ENCODE results near the gene ATP6V0C. TPM values are rescaled to one million over a fixed set of nuclear protein-coding genes. Genes with fewer than 3 reads are reported as not detected.
"Not testable (repeated sequence)": the region's sequence is repeated elsewhere in the genome, so short reads cannot be mapped to it uniquely, and the experiment has no call there.

ATP6V0C gene
- total RNA-seq, 2 donors from 2014 or later: 98.5 to 128 TPM

DNA sequence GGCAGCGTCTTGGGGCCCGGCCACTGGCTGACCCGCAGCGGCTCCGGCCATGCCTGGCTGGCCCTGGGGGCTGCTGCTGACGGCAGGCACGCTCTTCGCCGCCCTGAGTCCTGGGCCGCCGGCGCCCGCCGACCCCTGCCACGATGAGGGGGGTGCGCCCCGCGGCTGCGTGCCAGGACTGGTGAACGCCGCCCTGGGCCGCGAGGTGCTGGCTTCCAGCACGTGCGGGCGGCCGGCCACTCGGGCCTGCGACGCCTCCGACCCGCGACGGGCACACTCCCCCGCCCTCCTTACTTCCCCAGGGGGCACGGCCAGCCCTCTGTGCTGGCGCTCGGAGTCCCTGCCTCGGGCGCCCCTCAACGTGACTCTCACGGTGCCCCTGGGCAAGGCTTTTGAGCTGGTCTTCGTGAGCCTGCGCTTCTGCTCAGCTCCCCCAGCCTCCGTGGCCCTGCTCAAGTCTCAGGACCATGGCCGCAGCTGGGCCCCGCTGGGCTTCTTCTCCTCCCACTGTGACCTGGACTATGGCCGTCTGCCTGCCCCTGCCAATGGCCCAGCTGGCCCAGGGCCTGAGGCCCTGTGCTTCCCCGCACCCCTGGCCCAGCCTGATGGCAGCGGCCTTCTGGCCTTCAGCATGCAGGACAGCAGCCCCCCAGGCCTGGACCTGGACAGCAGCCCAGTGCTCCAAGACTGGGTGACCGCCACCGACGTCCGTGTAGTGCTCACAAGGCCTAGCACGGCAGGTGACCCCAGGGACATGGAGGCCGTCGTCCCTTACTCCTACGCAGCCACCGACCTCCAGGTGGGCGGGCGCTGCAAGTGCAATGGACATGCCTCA is 41.9 kb upstream of the ATP6V0C start:
- peaks cover 14% of the 10 kb centered on the region for H3K4me1 Mint-ChIP-seq
- H3K36me3 Mint-ChIP-seq (ENCODE audit: low read depth): no peaks in the 10 kb centered on the region
- H3K4me3 Mint-ChIP-seq: no peak overlapping the region
- no peak for ATAC-seq (replicated peaks)
- no peaks in the 10 kb centered on the region for H3K9me3 Mint-ChIP-seq
- H3K27ac Mint-ChIP-seq: no peak overlapping the region
- H3K27me3 Mint-ChIP-seq: peaks cover 11% of the 10 kb centered on the region

DNA sequence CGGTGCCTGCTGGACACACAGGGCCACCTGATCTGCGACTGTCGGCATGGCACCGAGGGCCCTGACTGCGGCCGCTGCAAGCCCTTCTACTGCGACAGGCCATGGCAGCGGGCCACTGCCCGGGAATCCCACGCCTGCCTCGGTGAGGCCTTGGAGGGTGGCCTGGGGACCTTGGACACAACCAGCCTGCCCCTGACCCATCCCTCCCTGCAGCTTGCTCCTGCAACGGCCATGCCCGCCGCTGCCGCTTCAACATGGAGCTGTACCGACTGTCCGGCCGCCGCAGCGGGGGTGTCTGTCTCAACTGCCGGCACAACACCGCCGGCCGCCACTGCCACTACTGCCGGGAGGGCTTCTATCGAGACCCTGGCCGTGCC is 41.3 kb upstream of the ATP6V0C start:
- Mint-ChIP-seq H3K27ac (no peak overlapping the region), H3K9me3 (no peaks in the 10 kb centered on the region), H3K4me3 (peak overlapping the region; percentile 52), H3K36me3 (ENCODE audit: low read depth) (no peaks in the 10 kb centered on the region), H3K4me1 (peaks cover 16% of the 10 kb centered on the region), H3K27me3 (peaks cover 11% of the 10 kb centered on the region)
- ATAC-seq (replicated peaks): no peak

DNA sequence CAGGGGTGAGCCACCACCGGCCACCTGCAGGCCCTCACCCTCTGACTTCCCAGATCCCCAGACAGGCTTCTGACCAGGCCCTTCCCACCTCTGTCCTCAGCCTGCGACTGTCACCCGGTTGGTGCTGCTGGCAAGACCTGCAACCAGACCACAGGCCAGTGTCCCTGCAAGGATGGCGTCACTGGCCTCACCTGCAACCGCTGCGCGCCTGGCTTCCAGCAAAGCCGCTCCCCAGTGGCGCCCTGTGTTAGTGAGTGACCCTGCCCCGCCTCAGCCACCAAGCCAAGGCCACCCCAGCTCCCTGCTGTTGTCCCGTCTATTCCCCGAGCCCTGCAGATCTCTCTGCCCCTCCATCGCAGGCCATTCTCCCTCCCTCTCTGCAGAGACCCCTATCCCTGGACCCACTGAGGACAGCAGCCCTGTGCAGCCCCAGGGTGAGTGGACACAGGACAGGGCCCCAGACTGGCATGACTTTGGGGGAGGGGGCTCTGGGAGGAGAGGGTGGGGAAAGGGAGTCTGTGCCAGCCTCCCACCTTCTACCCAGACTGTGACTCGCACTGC is 40.8 kb upstream of the ATP6V0C start:
- H3K4me1 Mint-ChIP-seq: peaks cover 21% of the 10 kb centered on the region
- H3K27ac Mint-ChIP-seq: no peak overlapping the region
- H3K4me3 Mint-ChIP-seq: peak overlapping the region; percentile 52
- ATAC-seq (replicated peaks): no peak
- peaks cover 11% of the 10 kb centered on the region for H3K27me3 Mint-ChIP-seq
- no peaks in the 10 kb centered on the region for H3K9me3 Mint-ChIP-seq
- H3K36me3 Mint-ChIP-seq (ENCODE audit: low read depth): no peaks in the 10 kb centered on the region

DNA sequence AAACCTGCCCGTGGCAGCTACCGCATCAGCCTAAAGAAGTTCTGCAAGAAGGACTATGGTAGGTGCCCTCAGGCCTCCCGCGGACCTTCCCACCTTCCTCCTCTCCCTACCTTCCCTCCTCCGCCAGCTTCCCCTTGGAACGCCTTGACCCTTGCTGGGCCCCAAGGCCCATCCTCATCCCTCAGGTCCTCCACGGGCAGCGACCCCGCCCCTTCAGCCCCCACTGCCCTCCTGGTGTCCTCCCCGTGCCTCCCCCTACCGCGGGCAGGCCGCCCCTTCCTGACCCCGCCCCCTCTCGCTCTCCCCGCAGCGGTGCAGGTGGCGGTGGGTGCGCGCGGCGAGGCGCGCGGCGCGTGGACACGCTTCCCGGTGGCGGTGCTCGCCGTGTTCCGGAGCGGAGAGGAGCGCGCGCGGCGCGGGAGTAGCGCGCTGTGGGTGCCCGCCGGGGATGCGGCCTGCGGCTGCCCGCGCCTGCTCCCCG is 40.3 kb upstream of the ATP6V0C start:
- Mint-ChIP-seq H3K27me3 (peaks cover 11% of the 10 kb centered on the region), H3K27ac (no peak overlapping the region), H3K9me3 (no peaks in the 10 kb centered on the region), H3K4me3 (peak overlapping the region; percentile 52), H3K36me3 (ENCODE audit: low read depth) (no peaks in the 10 kb centered on the region), H3K4me1 (peaks cover 21% of the 10 kb centered on the region)
- peak; percentile 1 for ATAC-seq (replicated peaks)

DNA sequence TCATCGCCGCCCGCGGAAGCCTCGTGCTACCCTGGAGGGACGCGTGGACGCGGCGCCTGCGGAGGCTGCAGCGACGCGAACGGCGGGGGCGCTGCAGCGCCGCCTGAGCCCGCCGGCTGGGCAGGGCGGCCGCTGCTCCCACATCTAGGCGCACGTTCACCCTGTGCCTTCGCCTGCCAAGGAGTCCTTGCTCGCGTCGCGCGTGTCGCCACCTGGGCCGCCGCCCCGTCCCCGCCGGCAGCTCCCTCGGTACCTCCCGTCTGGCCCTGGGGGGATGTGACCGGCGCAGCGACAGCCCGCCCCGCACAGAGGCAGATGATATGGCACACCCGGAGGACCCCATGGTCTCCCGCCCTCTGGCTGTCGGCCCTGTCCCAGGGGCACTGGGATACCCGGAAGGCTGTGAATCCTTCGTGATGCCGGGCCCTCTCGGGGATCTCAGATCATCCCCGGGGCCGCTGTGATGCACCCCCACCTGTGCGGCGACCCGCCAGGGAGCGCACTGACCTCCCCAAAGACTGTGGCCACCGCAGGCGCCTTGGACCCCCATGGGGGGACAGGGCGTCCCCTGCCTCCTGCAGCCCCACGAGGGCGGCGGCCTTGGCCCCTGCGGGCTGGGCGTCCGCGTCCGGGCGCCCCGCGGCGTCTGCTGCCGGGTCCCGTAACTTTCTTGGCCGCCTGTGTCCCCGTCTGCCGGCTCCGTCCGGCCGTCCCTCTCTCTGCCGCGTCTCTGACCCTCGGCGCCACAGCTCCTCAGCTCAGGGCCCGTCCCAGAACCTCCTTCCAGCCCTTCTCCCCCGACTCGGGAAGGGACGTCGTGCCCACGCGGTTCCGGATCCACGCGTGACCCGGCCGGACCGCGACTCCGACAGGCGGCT is 39.5 kb upstream of the ATP6V0C start:
- Mint-ChIP-seq H3K27me3 (peaks cover 11% of the 10 kb centered on the region), H3K27ac (no peak overlapping the region), H3K4me3 (peak overlapping the region; percentile 41), H3K9me3 (no peaks in the 10 kb centered on the region), H3K36me3 (ENCODE audit: low read depth) (no peaks in the 10 kb centered on the region), H3K4me1 (peaks cover 21% of the 10 kb centered on the region)
- peak; percentile 68 for ATAC-seq (replicated peaks)

DNA sequence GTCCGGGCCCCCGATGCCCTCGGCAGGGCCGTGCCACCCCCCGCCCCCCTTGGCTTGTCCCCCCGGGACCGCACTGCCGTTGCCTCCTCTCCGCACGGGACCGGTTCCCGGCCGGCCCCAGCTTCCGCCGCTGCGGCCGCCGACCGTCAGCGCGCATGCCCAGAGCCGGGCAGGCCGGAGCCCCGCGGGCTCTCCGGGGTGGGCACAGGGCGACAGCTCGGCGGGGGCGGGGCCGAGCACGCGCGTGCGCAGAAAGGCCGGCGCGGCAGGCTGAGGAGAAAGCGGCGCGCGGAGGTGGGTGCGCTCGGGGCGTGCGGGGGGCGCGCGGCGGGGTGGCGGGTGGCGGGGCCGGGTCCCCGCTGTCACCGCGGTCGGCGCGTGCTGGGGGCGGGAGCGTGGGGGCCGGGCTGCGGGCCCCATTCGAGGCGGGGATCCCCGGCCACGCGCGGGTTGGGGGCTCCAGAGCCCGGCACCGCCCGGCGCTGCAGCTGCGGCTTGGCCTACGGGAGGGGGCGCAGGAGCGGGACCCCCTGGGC is 38.8 kb upstream of the ATP6V0C start, which contains the start of gene TBC1D24:
TSS of gene TBC1D24 (plus strand) at position 251 of the 536 bp plus-strand sequence. CDS start 21,022 bp downstream, outside the sequence.
- Mint-ChIP-seq H3K36me3 (ENCODE audit: low read depth) (no peaks in the 10 kb centered on the region), H3K4me1 (peaks cover 18% of the 10 kb centered on the region), H3K27ac (no peak within 1 kb of the TSS)

DNA sequence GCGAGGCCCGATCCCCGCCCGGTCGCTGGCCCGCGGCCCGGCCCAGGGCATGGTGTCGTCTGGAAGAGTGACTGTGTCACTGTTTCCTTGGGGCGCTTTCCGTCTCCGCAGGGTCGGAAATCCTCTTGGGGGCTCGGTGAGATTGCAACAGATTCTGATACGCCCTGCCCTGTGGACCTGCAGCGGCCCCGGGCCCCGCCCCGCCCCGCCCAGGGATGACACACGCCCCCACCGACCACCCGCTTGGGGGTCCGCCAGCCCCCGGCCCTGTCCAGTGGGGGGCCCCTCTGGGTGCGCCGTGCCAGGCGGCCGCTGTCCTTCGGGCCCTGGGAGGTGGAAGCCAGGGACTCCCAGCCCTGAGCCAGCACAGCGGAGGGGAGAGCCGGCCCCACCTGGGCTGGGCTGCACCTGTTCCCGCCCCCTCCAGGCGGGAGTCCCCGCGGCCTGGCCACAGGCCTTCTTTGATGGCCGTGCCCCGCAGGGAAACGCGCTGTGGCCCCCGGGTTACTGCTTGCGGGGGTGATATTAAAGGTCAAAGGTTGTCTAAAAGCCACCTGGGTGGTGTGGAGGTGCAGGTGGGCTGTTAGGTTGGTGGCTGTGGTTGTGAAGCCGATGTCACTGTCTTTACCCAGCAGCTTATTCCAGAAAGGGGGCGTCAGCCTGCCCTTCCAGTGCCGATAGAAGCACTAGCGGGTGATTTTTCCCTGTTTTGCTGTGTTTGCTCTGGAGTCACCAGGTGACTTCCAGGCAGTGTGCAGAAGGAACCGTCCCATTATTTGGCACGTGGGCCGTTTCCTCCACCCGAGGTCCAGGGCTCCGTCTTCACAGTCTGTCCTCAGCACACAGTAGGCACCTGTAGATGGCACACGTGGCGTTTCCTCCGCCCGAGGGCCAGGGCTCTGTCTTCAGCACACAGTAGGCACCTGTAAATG is 38.1 kb upstream of the ATP6V0C start:
- Mint-ChIP-seq H3K4me1 (peaks cover 17% of the 10 kb centered on the region), H3K27me3 (no peaks in the 10 kb centered on the region), H3K36me3 (ENCODE audit: low read depth) (no peaks in the 10 kb centered on the region), H3K4me3 (peak overlapping the region; percentile 60), H3K27ac (no peak overlapping the region), H3K9me3 (no peaks in the 10 kb centered on the region)
- peak; percentile 46 for ATAC-seq (replicated peaks)

More for the DNA sequence above, 38.8 kb upstream of the ATP6V0C start, which contains the start of gene TBC1D24:
- ATAC-seq (replicated peaks): peak; percentile 80
- Mint-ChIP-seq H3K9me3 (no peaks in the 10 kb centered on the region), H3K4me3 (peak within 1 kb of the TSS; percentile 60), H3K27me3 (peaks cover 6% of the 10 kb centered on the region)

DNA sequence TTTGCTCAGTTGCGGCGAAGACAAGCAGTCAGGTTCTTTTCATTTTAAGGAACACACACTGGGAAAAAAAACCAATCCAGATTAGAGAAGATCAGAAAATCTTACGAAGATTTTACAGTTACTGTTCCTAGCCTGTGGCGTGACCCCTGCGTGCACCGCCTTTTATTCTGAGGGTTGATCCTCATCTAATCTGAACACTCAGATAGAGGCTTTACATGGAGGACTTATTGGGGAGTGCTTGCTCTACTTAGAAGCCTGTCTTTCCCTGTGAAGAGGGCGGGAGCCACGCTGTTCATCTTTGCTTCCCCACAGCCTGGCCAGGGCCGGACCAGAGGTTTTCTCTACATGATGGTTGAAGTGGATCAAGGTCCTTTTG is 37.4 kb upstream of the ATP6V0C start:
- H3K27me3 Mint-ChIP-seq: no peaks in the 10 kb centered on the region
- H3K4me3 Mint-ChIP-seq: peak overlapping the region; percentile 60

DNA sequence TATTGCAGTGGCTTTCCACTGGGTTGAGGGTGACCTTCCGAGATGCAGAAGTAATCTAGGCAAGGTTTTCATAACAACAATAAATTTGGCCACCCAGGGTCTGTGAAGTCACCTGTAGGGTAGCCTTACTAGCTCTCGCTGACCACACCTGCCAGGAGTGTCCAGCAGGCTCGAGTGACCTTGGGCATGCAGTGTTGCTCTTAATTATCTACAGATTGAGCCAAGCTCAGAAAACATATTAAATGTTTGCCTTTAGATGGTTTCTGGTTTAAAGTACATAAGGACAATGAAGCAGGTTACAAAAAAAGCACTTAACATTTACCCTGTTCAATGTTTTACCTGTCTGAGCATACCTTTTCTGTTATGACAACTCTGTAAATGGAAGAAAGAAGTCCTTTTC is 37.0 kb upstream of the ATP6V0C start:
- no peaks in the 10 kb centered on the region for H3K27me3 Mint-ChIP-seq
- no peak for ATAC-seq (replicated peaks)
- peaks cover 17% of the 10 kb centered on the region for H3K4me1 Mint-ChIP-seq
- H3K4me3 Mint-ChIP-seq: peak overlapping the region; percentile 60
- H3K27ac Mint-ChIP-seq: no peak overlapping the region
- H3K36me3 Mint-ChIP-seq (ENCODE audit: low read depth): no peaks in the 10 kb centered on the region
- no peaks in the 10 kb centered on the region for H3K9me3 Mint-ChIP-seq

More for the DNA sequence above, 37.4 kb upstream of the ATP6V0C start:
- H3K4me1 Mint-ChIP-seq: peaks cover 17% of the 10 kb centered on the region
- H3K9me3 Mint-ChIP-seq: no peaks in the 10 kb centered on the region
- H3K36me3 Mint-ChIP-seq (ENCODE audit: low read depth): no peaks in the 10 kb centered on the region
- ATAC-seq (replicated peaks): no peak
- no peak overlapping the region for H3K27ac Mint-ChIP-seq

DNA sequence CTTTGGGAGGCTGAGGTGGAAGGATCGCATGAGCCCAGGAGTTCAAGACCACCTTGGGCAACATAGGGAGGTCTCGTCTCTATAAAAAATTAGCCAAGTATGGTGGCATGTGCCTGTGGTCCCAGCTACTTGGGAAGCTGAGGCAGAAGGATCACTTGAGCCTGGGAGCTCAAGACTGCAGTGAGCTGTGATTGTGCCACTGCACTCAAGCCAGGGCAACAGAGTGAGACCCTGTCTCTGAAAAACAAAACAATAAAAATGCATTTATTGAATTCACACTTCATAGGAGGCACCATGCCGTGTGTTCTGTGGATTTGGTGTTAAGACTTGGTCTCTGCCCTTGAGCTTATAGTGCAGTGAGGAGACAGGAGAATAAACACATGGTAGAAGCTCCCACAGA is 36.4 kb upstream of the ATP6V0C start:
- Mint-ChIP-seq H3K4me3 (no peak overlapping the region), H3K27me3 (no peaks in the 10 kb centered on the region), H3K27ac (no peak overlapping the region), H3K9me3 (no peaks in the 10 kb centered on the region), H3K36me3 (ENCODE audit: low read depth) (no peaks in the 10 kb centered on the region), H3K4me1 (peaks cover 17% of the 10 kb centered on the region)
- ATAC-seq (replicated peaks): no peak

DNA sequence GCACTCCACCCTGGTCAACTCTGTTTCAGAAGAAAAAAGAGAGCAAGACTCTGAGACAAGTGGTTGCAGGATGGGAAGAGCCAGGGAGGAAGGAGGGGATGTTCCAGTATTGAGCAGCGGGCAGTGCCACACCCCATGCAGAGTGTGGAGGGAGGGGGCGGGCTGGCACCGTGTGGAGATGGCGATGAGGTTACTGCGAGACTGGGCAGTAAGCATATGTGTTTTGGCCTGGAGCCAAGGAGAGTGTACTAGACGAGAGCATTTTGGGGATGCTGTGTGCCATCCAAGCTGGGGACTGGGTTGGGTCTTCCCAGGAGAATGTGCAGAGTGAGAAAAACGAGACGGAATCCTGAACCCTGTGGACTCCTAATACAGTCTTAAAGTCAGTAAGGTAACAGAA is 35.5 kb upstream of the ATP6V0C start:
- no peak overlapping the region for H3K27ac Mint-ChIP-seq
- H3K27me3 Mint-ChIP-seq: no peaks in the 10 kb centered on the region
- H3K36me3 Mint-ChIP-seq (ENCODE audit: low read depth): no peaks in the 10 kb centered on the region
- ATAC-seq (replicated peaks): no peak
- peaks cover 17% of the 10 kb centered on the region for H3K4me1 Mint-ChIP-seq
- H3K4me3 Mint-ChIP-seq: no peak overlapping the region
- no peaks in the 10 kb centered on the region for H3K9me3 Mint-ChIP-seq

DNA sequence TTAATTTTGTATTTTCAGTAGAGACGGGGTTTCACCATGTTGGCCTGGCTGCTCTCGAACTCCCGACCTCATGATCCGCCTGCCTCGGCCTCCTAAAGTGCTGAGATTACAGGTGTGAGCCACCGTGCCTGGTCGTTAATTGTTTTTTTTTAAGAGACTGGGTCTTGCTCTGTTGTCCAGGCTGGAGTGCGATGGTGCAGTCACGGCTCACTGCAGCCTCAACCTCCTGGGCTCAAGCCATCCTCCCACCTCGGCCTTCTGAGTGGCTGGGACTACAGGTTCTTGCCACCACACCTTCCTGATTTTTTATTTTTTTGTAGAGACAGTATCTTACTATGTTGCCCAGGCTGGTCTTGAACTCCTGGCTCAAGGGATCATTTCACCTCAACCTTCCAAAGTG is 33.8 kb upstream of the ATP6V0C start:
- not testable (repeated sequence) for H3K27me3 Mint-ChIP-seq; H3K9me3 Mint-ChIP-seq; ATAC-seq (replicated peaks); H3K36me3 Mint-ChIP-seq (ENCODE audit: low read depth); H3K27ac Mint-ChIP-seq; H3K4me3 Mint-ChIP-seq
- peaks cover 22% of the 10 kb centered on the region for H3K4me1 Mint-ChIP-seq

DNA sequence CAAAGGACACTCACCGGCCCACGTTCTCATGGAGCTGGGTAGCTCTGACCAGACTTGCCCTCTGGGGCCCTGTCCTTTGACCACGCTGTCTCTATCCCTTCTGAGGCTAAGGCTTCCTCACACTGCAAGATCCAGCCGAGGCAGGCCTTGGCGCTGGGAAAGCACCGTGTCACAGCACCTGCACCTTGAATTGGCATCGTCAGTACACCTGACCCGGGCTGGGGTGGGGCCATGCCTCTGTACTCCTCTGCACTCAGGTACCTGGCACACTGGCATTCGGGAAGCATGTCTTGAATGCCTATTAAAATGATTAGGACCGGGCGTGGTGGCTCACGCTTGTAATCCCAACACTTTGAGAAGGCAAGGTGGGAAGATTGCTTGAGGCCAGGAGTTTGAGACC is 32.8 kb upstream of the ATP6V0C start:
- Mint-ChIP-seq H3K36me3 (ENCODE audit: low read depth) (no peaks in the 10 kb centered on the region), H3K27me3 (no peaks in the 10 kb centered on the region), H3K4me3 (no peak overlapping the region), H3K27ac (no peak overlapping the region), H3K4me1 (peaks cover 22% of the 10 kb centered on the region), H3K9me3 (no peaks in the 10 kb centered on the region)
- ATAC-seq (replicated peaks): no peak
